GM21529 (cell line): Measurements from ENCODE around the gene MTA3.
"Not testable (repeated sequence)": the region's sequence is repeated elsewhere in the genome, so short reads cannot be mapped to it uniquely, and the experiment has no call there.

Experiments
- ATAC-seq: cut with Tn5 transposase; IDR thresholded peaks from one replicate; pipeline ENCODE4 v1.9.1; 2021; ENCODE audit not compliant: unreplicated experiment

MTA3 gene

GRCh38 chr2:42606166-42606565 lies 37.7 kb downstream of the MTA3 start:
- not testable (repeated sequence) for ATAC-seq

GRCh38 chr2:42607101-42607637 lies 38.7 kb downstream of the MTA3 start:
- ATAC-seq: no peak

- ATAC-seq: no peak
These were observed 45.0 kb downstream of the MTA3 start for GRCh38 chr2:42613281-42614064.

DNA sequence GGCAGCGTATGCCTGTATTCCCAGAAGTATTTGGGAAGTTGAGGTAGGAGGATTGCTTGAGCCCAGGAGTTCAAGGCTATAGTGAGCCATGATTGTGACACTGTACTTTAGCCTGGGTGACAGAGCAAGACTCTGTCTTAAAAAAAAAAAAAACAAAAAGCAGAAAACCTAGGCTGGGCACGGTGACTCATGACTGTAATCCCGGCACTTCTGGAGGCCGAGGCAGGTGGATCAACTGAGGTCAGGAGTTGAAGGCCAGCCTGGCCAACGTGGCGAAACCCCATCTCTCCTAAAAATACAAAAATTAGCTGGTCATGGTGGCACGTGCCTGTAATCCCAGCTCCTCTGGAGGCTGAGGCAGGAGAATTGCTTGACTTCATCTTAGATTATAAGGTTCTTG lies 46.4 kb downstream of the MTA3 start:
- ATAC-seq: no peak

- ATAC-seq: no peak
These were observed 49.7 kb downstream of the MTA3 start for GRCh38 chr2:42618116-42618515.

DNA sequence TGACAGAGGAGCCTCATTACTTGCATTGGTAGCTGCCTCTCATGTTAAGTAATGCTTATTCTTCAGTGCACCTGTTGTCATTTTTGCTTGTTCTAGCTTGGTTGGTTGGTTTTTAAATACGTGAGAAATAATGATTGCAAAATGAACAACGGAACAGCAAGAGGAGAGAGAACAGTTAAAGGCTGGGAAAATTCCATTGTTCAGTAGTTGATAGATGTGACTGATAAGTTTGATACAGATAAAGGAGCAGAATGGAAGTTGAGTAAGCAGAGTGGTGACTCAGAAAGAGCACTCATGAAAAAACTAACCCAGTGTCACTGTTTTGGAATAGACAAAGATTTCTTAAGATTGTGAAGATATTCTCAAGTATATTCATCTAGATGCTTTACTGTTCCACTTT lies 50.5 kb downstream of the MTA3 start:
- no peak for ATAC-seq

- ATAC-seq: not testable (repeated sequence)
These were observed 53.2 kb downstream of the MTA3 start for GRCh38 chr2:42621626-42622025.

DNA sequence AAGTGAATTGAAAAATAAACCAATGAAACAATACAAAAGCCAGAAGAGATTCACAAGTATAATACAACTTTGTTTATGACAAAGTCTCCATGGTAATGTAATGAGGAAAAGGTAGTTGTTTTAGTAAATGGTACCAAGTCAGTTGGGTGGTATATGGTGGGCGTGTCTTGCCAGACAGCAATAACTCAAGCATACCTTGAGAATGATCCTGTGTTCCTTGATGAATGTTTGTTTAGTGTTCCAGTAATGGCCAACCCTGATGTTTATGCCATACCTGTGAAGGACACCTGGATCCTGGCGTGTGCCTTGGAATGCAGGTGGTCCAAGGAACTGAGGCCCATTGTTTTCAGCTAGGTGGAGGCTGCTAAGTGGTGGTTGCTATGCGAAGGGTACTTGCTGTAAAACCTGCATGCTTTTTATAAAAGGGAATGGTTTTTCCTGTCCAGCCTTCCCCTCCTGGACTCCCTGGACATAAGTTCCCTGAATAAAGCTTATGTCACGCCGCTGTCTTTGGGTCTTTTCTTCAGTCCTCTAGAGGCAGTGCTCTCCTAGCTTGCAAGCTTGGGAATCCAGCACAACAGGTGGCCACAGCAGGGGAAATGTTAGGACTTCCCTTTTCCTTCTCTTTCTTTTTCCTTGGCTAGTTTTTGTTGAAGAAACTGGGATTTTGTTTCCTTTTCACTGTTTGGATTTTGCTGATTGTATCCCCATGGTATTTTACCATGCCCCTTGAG lies 54.7 kb downstream of the MTA3 start:
- ATAC-seq: no peak

DNA sequence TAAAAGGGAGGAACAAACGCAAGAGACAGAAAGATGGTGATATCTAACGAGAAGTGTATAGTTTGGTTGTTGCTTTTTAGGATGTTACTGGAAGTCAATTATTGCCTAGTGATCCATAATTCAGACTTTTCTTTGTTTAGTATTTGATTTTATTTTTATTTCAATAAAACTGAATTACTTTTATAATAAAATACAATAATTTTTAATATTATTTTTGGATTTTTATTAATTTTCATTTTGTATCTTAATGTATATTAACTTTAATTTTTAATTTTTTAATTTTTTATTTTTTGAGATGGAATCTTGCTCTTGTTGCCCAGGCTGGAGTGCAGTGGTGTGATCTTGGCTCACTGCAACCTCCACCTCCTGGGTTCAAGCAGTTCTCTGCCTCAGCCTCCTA lies 55.6 kb downstream of the MTA3 start:
- no peak for ATAC-seq

DNA sequence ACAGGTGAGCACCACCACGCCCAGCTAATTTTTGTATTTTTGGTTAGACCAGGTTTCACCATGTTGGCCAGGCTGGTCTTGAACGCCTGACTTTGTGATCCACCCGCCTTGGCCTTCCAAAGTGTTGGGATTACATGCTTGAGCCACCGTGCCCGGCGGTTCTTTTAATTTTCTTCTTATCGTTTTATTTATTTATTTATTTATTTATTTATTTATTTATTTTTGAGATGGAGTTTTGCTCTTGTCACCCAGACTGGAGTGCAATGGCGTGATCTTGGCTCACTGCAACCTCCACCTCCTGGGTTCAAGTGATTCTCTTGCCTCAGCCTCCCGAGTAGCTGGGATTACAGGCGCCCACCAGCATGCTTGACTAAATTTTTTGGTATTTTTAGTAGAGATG lies 59.6 kb downstream of the MTA3 start:
- ATAC-seq: not testable (repeated sequence)

DNA sequence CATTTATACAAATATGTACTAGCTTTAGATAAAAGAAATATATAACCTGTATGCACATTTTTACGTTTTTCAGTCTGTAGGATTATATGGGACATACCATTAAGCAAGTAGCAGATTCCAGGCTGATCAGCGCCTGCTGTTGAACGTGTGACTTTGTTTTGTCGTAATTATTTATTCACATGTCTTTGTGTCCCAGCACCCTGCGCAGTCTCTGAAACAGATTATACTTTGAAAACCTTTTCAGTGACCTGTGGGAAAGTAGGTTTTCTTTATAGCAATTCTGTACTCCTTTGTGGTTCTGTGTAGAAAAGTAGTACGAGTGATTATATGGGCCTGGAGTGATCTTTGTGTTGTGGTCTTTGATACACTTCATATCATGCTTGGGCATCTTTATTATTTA lies 68.5 kb downstream of the MTA3 start:
- no peak for ATAC-seq

DNA sequence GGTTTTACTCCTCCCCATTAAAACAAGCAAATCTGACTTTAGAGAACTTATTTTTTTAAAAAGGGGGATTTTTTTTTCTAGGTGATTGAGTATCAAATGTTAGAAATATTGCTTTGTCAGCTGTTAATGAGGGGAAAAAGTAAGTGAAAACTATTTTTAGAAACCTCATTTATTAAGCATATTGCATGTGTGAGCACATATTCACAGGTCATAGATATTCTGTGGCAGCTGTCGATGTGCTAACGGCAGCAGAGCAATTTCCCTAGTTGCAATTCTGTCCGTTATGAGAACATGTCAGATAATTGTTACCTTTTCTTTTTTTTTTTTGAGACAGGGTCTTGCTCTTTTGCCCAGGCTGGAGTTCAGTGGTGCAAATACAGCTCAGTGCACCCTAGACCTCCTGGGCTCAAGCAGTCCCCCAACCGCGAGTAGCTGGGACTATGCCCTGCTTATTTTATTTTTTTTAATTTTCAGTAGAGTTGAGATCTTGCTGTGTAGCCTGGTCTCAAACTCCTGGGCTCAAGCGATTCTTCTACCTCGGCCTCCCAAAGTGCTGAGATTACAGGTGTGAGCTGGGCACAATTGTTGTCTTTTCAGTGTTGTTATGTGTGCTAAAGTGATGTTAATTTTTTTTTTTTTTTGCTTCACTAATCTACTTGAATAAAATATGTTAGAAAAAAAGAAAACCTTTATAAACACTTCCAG lies 69.8 kb downstream of the MTA3 start:
- ATAC-seq: no peak

GRCh38 chr2:42639340-42640077 lies 71.1 kb downstream of the MTA3 start:
- no peak for ATAC-seq

- no peak for ATAC-seq
These were observed 71.8 kb downstream of the MTA3 start for GRCh38 chr2:42640261-42640660.

GRCh38 chr2:42642371-42642770 lies 73.9 kb downstream of the MTA3 start:
- not testable (repeated sequence) for ATAC-seq

GRCh38 chr2:42645551-42645950 lies 77.1 kb downstream of the MTA3 start:
- no peak for ATAC-seq

GRCh38 chr2:42648796-42649195 lies 80.4 kb downstream of the MTA3 start:
- ATAC-seq: no peak

DNA sequence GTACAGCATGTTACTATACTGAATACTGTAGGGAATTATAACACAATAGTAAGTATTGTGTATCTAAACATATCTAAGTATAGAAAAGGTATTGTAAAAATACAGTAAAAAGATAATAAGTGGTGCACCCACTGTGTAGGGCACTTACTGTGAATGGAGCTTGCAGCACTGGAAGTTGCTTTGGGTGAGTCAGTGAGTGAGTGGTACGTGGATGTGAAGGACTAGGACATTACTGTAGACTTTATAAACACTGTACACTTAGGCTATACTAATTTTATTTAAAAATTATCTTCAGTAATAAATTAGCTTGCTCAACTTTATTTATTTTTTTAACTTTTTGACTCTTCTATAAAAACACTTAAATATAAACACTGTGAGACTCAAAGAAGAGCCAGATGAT lies 82.6 kb downstream of the MTA3 start:
- no peak for ATAC-seq

DNA sequence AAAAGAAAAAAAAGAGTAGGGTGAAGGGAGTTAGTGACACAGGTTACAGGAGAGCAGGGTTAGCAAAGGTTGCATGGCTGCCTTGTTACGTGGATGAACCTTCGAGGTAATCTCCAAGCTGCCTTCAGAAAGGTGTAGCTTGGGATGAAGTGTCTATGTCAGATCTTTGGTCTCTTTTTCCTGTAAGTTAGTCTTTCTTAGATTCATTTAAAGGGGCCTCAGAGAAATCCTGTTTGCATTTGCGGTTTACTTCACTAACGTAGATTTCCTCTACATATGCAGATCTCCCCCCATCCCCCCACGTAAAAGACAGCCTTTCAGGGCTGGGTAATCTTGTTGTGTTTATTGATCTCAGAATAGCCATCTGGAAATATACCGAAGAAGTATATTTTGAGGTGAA lies 83.7 kb downstream of the MTA3 start:
- ATAC-seq: no peak

DNA sequence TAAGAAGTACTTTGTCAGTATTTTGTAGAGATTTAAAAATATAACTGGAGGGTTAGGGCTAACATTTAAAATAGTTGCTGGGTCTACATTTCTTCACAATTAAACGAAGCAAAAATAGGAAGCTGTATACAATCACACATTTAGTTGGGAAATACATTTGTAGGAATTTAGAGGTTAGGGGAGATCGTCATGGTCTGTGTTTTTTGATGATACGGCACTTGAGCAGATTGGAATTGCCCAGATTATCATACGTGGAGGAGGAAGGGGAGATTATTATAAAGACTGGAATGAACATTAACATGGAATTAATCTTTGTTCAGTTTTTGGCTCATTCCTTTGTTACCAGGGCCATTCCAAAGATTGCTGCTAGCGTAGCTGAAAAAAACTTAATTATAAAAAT lies 84.6 kb downstream of the MTA3 start:
- ATAC-seq: no peak

GRCh38 chr2:42653908-42654445 lies 85.5 kb downstream of the MTA3 start:
- ATAC-seq: no peak
